GM12874 (cell line): ENCODE results near the gene PDZD2.

Source experiments
- TF ChIP-seq, protein P1 (sequence below): IDR thresholded peaks from 2 replicates; pipeline ENCODE4 v1.5.1; 2011; ENCODE audit warnings: low read depth, mild to moderate bottlenecking, control low read depth, low read length, moderate library complexity; ENCODE audit not compliant: insufficient read depth

PDZD2 gene

DNA sequence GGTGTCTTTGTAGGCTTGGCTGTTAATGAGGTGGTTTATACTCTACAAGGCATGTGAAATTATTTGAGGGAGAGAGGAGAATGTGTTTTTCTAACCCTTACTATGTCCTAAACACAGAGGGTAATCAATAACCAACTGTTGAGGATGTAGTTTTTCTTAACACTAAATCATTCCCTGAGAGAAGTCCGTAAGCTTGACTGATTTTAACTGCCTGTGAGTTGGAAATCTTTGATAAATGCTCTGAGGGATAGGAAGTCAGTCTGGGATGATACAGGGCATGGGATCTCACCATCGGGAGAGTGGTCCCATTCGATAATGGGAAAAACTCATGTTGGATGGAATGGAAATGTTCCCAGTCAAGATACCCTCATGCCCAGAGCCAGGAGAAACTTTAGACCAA is 249.6 kb downstream of the PDZD2 start:
- TF ChIP-seq, protein P1, sequence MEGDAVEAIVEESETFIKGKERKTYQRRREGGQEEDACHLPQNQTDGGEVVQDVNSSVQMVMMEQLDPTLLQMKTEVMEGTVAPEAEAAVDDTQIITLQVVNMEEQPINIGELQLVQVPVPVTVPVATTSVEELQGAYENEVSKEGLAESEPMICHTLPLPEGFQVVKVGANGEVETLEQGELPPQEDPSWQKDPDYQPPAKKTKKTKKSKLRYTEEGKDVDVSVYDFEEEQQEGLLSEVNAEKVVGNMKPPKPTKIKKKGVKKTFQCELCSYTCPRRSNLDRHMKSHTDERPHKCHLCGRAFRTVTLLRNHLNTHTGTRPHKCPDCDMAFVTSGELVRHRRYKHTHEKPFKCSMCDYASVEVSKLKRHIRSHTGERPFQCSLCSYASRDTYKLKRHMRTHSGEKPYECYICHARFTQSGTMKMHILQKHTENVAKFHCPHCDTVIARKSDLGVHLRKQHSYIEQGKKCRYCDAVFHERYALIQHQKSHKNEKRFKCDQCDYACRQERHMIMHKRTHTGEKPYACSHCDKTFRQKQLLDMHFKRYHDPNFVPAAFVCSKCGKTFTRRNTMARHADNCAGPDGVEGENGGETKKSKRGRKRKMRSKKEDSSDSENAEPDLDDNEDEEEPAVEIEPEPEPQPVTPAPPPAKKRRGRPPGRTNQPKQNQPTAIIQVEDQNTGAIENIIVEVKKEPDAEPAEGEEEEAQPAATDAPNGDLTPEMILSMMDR = no peak

DNA sequence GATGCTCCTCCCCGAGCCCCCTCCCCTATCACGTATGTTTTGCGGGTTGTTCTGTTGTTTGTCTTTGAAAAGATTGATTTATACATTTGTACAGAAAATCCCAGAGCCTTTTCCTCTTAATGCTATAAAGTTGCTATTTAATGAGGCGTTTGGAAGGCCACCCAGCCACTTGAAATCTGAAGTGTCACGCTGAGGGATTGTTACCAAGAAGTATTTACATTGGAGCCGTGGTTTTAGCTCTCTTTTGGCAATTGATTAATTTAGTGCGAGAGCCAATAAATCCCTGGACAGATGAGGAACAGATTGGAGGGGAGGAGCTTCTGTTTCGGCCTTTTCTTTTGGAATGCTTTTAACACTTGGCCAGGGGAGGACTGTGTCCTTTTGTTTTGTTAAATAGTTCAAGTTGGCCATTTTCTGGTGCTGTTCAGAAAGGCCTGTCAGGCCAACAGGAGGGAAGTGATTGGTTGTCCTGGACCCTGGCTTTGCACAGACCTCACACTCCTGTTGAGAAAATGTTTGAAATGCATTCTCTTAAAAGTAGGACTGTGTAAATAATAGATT is 250.2 kb downstream of the PDZD2 start:
- TF ChIP-seq, protein P1 = no peak

DNA sequence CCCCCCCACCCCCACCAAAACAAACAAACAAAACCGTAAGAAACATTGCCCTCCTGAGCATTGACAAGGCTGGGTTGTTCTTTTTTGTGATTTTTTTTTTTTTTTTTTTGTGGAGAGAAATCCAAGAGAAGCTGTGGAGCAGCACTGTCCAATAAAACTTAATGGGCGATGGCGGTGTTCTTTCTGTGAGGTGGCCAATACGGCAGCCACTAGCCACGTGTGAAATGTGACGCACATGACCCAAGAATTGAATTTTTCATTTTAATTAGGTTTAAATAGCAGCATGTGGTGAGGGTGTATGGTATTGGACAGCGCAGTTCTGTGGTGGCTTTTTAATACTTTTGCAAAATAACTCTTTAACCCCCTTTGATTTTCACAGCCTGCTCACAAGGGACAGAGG is 251.1 kb downstream of the PDZD2 start:
- TF ChIP-seq, protein P1 = no peak

DNA sequence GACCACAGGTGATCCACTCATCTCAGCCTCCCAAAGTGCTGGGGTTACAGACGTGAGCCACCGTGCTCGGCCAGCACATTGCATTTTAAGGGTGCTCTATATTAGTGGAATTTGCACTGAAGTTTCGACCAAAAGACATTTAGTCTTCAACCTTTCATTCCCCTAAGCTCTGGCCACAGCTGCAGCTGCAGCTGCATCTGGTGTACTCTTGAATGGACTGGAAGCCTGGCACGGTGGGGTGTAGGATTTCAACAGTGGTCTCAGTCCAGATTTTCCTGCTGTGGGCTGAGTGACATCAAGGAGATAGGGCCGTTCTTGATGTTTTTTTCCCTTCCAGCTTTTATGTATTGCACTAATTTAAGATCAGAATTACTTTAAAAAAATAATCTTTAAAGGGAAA is 255.2 kb downstream of the PDZD2 start:
- TF ChIP-seq, protein P1 = no peak

DNA sequence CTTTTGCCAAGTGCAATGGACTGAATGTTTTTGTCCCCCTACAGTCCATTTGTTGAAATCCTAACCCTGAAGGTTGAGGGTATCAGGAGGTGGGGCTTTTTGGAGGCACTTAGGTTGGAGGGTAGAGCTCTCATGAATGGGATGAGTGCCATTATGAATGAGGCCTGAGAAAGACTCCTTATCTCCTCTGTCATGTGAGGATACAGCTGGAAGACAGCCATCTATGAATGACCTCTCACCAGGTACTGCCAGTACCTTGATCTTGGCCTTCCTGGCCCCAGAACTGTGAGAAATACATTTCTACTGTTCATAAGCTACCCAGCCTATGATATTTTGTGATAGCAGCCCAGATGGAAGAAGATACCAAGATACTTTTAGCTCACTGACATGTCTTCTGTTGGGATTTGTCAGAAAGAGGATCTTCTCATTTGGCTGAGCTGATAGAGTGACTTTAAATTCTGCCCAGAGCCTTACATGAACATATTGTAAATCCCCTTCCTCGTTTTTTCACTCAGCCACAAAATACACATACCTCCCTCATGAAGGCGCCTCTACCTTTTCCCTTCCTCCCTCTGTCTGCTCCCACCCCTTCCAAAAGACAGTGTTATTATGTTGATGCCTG is 256.4 kb downstream of the PDZD2 start:
- TF ChIP-seq, protein P1 = no peak

DNA sequence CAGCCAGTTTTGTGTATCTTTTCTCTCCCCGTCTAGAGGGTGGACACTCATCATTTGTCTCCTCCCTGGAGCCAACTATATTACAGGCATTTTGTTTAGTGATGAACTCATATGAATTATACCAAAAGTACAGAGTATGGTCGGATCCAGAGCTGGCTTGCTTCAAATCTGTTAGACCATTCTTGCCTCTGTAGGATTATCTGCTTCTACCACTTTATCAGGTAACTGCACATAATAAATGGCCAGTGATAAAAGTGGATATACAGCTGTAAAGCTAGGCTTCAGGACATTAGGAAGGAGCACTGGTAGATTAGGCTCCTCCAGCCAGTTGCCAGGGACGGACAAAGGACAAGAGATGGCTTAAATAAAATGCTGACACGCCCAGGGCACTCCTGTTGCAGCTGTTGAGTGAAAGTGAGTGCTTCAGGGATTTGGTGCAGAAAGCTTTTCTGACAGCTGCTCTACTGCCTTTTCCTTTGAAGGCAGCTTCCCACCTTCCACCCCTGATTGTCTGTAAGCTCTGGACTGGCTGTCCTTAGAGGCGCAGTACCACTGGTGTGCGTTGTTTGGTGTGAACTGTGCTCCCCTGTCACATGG is 259.2 kb downstream of the PDZD2 start:
- TF ChIP-seq, protein P1 = no peak

DNA sequence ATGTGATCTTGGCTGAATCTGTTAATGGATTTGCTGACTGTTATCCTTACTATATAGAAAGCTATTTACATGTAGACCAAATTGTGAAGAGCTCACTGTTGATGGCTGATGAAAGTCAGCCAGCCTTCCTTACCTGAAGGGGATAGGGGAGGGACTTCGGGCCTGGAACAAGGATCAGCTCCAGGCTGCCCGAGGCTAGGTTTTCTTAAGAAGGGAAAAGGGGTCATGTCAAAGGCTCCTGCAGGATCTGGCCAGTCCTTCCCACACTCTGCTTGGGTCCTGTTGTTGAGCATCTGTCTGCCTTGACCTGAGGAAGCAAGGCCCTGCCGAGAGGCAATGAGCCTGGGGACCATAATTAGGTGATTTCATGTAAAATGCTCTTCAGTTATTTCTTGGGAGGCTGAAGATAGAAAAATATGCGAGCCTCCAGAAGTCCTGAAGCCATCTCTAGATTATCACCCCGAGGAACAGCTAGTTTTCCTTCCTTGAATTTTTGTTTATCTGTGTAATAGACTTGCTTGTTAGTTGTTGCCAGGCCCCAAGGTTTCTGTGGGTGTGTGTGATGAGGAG is 261.4 kb downstream of the PDZD2 start:
- TF ChIP-seq, protein P1 = no peak
